ENCODE results near the gene CDV3. TPM values are rescaled to one million over a fixed set of nuclear protein-coding genes. Genes with fewer than 3 reads are reported as not detected.
"Not testable (repeated sequence)": the region's sequence is repeated elsewhere in the genome, so short reads cannot be mapped to it uniquely, and the experiment has no call there.

Gene CDV3
- polyA plus RNA-seq, 2 of the 4 experiments (the other 2 are of a cell fraction) = 101 to 120 TPM

GRCh38 chr3:133548090-133548489, 25.4 kb upstream of the CDV3 start:
- TF ChIP-seq EHMT2 (IDR thresholded peaks at IDR 0.05; ENCODE audit: low read depth) = no peak
- TF ChIP-seq RARB (CRISPR knock-in tag; IDR thresholded peaks at IDR 0.05) = no peak
- no peak for TF ChIP-seq RNF2 (IDR thresholded peaks at IDR 0.05; ENCODE audit: borderline replicate concordance, low read depth)
- no peak for TF ChIP-seq KDM5A (IDR thresholded peaks at IDR 0.05)
- no peak for TF ChIP-seq MAZ (IDR thresholded peaks at IDR 0.05; ENCODE audit: borderline replicate concordance, low read depth, low read length)
- TF ChIP-seq NR3C1 (IDR thresholded peaks at IDR 0.05) = no peak
- no peak for TF ChIP-seq ATOH8 (CRISPR knock-in tag; IDR thresholded peaks at IDR 0.05; ENCODE audit: low read depth)
- TF ChIP-seq GATA3 (IDR thresholded peaks at IDR 0.05; ENCODE audit: borderline replicate concordance) = no peak
- no peak for TF ChIP-seq SREBF2 (IDR thresholded peaks at IDR 0.05)
- no peak for TF ChIP-seq HES2 (IDR thresholded peaks at IDR 0.05)
- TF ChIP-seq HMGXB4 (CRISPR knock-in tag; IDR thresholded peaks at IDR 0.05; ENCODE audit: borderline replicate concordance) = no peak
- no peak for TF ChIP-seq MAX (IDR thresholded peaks at IDR 0.05)
- TF ChIP-seq ZC3H11A (IDR thresholded peaks at IDR 0.05) = no peak
- TF ChIP-seq CBX8 (IDR thresholded peaks at IDR 0.05) = no peak
- no peak for TF ChIP-seq PBX3 (IDR thresholded peaks at IDR 0.05)
- TF ChIP-seq JUN (IDR thresholded peaks at IDR 0.05) = no peak
- FAIRE-seq = no peak
- ChIA-PET POLR2A (interaction anchor here (1.4 kb wide), 1 partner anchor 24 kb away, joined by 12 read pairs; the partner anchor contains the start of gene CDV3), CTCF (interaction anchor here (0.7 to 2.2 kb wide), 2 partner anchors 16 to 22 kb away, joined by 3 to 9 read pairs; no protein-coding TSS in a partner anchor)
- no peak for ATAC-seq
- Histone ChIP-seq H3K4me2 (peak overlapping the region; percentile 74), H3K4me3 (no peak overlapping the region), H3K9me3 (no peaks in the 10 kb centered on the region), H3K27ac (peak overlapping the region; percentile 62 to 73), H3K4me1 (peaks cover 26% of the 10 kb centered on the region)
- no peak for DNase-seq (ENCODE audit: low read depth in 1 of 2, low spot score in 1 of 2)
- WGBS (ENCODE audit: missing lambda C conversion rate) = 48% methylated on average over 2 of the region's 2 CpGs

GRCh38 chr3:133549565-133549964, 23.9 kb upstream of the CDV3 start:
- Histone ChIP-seq H3K4me2 (no peak overlapping the region), H3K4me3 (no peak overlapping the region), H3K27ac (no peak overlapping the region), H3K9me3 (no peaks in the 10 kb centered on the region), H3K4me1 (peaks cover 26% of the 10 kb centered on the region)
- FAIRE-seq (no peak), ATAC-seq (no peak), DNase-seq (ENCODE audit: low read depth in 1 of 2, low spot score in 1 of 2) (no peak)
- TF ChIP-seq ESRRA (IDR thresholded peaks at IDR 0.05; ENCODE audit: borderline replicate concordance, low read length) (no peak), ELK1 (IDR thresholded peaks at IDR 0.05; ENCODE audit: low read depth, low read length) (no peak)
- ChIA-PET POLR2A (no interaction called here), CTCF (interaction anchor here (0.6 kb wide), 1 partner anchor 22 kb away, joined by 3 read pairs; no protein-coding TSS in a partner anchor)
- WGBS (ENCODE audit: missing lambda C conversion rate) = 95% methylated on average over 4 of the region's 4 CpGs

GRCh38 chr3:133551589-133551988, 21.9 kb upstream of the CDV3 start:
- H3K27ac ChIP-seq; H3K4me2 ChIP-seq; H3K4me3 ChIP-seq; ATAC-seq; DNase-seq (ENCODE audit: low read depth in 1 of 2, low spot score in 1 of 2); POLR2A ChIA-PET; FAIRE-seq; H3K9me3 ChIP-seq: not testable (repeated sequence)
- CTCF ChIA-PET = interaction anchor here (1.4 kb wide), 1 partner anchor 27 kb away, joined by 3 read pairs; no protein-coding TSS in a partner anchor
- 33% methylated on average over 3 of the region's 14 CpGs for WGBS (ENCODE audit: missing lambda C conversion rate)
- peaks cover 20% of the 10 kb centered on the region for H3K4me1 ChIP-seq

Data from A549 (cell line).